ENCODE data around the gene ERG. TPM values are rescaled to one million over a fixed set of nuclear protein-coding genes. Genes with fewer than 3 reads are reported as not detected.

Gene ERG
- total and polyA plus RNA-seq, 12 donors: 4.0 to 16.3 (median 11.2) TPM

DNA sequence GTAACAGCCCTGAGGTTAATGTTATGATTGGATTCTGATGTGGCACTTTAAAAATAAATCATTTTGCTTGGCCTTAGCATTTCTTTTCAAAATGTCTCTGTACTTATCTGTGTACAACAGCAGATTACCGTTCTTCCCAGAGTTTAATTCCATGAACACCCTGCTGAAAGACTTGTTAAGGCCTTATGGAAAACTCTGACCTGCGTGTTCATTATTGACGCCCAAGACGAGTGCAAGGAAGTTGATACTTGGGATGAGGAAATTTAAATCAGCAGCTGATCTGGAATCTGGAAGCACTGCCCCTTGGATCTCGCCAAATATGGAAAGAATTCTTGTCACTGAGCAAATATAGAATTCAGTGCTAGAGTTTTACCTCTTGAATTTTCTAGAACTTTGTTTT, 6.7 kb downstream of the ERG start:
- peak overlapping the region in 1 of 5 donors; percentile 0 for H3K27ac ChIP-seq
- TF ChIP-seq, protein P1, sequence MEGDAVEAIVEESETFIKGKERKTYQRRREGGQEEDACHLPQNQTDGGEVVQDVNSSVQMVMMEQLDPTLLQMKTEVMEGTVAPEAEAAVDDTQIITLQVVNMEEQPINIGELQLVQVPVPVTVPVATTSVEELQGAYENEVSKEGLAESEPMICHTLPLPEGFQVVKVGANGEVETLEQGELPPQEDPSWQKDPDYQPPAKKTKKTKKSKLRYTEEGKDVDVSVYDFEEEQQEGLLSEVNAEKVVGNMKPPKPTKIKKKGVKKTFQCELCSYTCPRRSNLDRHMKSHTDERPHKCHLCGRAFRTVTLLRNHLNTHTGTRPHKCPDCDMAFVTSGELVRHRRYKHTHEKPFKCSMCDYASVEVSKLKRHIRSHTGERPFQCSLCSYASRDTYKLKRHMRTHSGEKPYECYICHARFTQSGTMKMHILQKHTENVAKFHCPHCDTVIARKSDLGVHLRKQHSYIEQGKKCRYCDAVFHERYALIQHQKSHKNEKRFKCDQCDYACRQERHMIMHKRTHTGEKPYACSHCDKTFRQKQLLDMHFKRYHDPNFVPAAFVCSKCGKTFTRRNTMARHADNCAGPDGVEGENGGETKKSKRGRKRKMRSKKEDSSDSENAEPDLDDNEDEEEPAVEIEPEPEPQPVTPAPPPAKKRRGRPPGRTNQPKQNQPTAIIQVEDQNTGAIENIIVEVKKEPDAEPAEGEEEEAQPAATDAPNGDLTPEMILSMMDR (IDR thresholded peaks at IDR 0.05): no peak
- TF ChIP-seq POLR2A (IDR thresholded peaks at IDR 0.05): no peak
- no peak overlapping the region for H3K4me3 ChIP-seq
- no peaks in the 10 kb centered on the region for H3K36me3 ChIP-seq (replicated peaks in 1 of 2)
- no peak for DNase-seq
- H3K9me3 ChIP-seq (replicated peaks in 1 of 3): no peaks in the 10 kb centered on the region
- intact Hi-C loops (cut with DNase I): no loop called here
- H3K27me3 ChIP-seq: peaks cover 4% of the 10 kb centered on the region
- no peaks in the 10 kb centered on the region for H3K4me1 ChIP-seq (replicated peaks in 1 of 2)
- 51 to 75% (median 60%) methylated on average over 5 of the region's 5 CpGs for WGBS, 4 donors

GRCh38 chr21:38490411-38491020, 7.8 kb downstream of the ERG start:
- no peaks in the 10 kb centered on the region for H3K4me1 ChIP-seq (replicated peaks in 1 of 2)
- TF ChIP-seq POLR2A (IDR thresholded peaks at IDR 0.05): no peak
- TF ChIP-seq, protein P1 (IDR thresholded peaks at IDR 0.05): no peak
- no peak overlapping the region for H3K27ac ChIP-seq
- DNase-seq: no peak
- no peaks in the 10 kb centered on the region for H3K9me3 ChIP-seq (replicated peaks in 1 of 3)
- no peaks in the 10 kb centered on the region for H3K36me3 ChIP-seq (replicated peaks in 1 of 2)
- 61 to 68% (median 65%) methylated on average over 8 to 12 of the region's 12 CpGs for WGBS, 4 donors
- intact Hi-C loops (cut with DNase I): no loop called here
- peaks cover 4% of the 10 kb centered on the region for H3K27me3 ChIP-seq
- H3K4me3 ChIP-seq: no peak overlapping the region

DNA sequence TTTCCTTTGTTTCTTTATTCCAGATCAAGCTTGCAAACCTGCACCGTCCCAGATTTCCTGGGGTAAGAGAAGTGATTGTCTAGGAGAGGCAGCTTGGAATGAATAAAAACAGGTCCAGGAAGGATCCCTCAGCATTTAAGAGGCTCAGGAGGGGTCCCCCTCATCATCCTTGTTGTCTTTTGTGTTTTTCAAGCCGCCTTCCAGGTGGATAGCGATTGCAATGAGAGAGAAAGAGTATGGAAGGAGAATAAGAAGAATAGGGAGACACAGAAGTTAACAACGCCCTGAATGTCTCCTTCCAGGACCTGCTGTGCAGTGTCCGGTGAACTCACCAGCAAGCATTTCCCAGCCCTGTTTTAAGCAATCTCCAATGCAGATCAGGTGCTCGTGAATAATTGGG, 8.5 kb downstream of the ERG start:
- TF ChIP-seq, protein P1 (IDR thresholded peaks at IDR 0.05): no peak
- no peak for TF ChIP-seq POLR2A (IDR thresholded peaks at IDR 0.05)
- Histone ChIP-seq H3K27me3 (peaks cover 4% of the 10 kb centered on the region), H3K9me3 (replicated peaks in 1 of 3) (no peaks in the 10 kb centered on the region), H3K4me1 (replicated peaks in 1 of 2) (no peaks in the 10 kb centered on the region), H3K27ac (no peak overlapping the region), H3K4me3 (no peak overlapping the region), H3K36me3 (replicated peaks in 1 of 2) (no peaks in the 10 kb centered on the region)
- 61 to 81% (median 73%) methylated on average over 6 of the region's 6 CpGs for WGBS, 4 donors
- DNase-seq: no peak
- intact Hi-C loops (cut with DNase I): no loop called here

GRCh38 chr21:38489271-38489652, 9.0 kb downstream of the ERG start:
- no peaks in the 10 kb centered on the region for H3K9me3 ChIP-seq (replicated peaks in 1 of 3)
- 46 to 66% (median 54%) methylated on average over 3 of the region's 3 CpGs for WGBS, 4 donors
- no peaks in the 10 kb centered on the region for H3K4me1 ChIP-seq (replicated peaks in 1 of 2)
- H3K36me3 ChIP-seq (replicated peaks in 1 of 2): no peaks in the 10 kb centered on the region
- H3K27me3 ChIP-seq: peaks cover 4% of the 10 kb centered on the region
- H3K4me3 ChIP-seq: no peak overlapping the region
- intact Hi-C loops (cut with DNase I): no loop called here
- TF ChIP-seq POLR2A (IDR thresholded peaks at IDR 0.05): no peak
- TF ChIP-seq, protein P1 (IDR thresholded peaks at IDR 0.05): no peak
- H3K27ac ChIP-seq: peak overlapping the region in 1 of 5 donors; percentile 27
- DNase-seq: no peak

All from adrenal gland (tissue), 12 donors.